H1 (cell line): ENCODE measurements around the gene B9D1. TPM values are rescaled to one million over a fixed set of nuclear protein-coding genes. Genes with fewer than 3 reads are reported as not detected.

Experiments
- CTCF ChIA-PET: fragments of 300-600 bp; sonication (Branson Sonifier 250); formaldehyde crosslinking; loops from one replicate; lab custom pipeline; 2021; ENCODE audit not compliant: partially characterized antibody; lab: Charles Lee
- POLR2A ChIA-PET: fragments of 300-600 bp; sonication (Branson Sonifier 250); formaldehyde crosslinking; loops from one replicate; lab custom pipeline; 2021; ENCODE audit warnings: inconsistent platforms; ENCODE audit not compliant: partially characterized antibody; lab: Charles Lee
- DNase-seq, 2 experiments: peaks; one replicate each; pipeline versions ENCODE4 v3.0.0 to v3.0.0-alpha.2; 2010 to 2022; ENCODE audit warnings: low spot score in 2 of 2, low read depth in 1 of 2, mixed read lengths in 1 of 2
- FAIRE-seq: peaks from 2 replicates; lab custom pipeline; 2011; peaks lifted over from hg19 to GRCh38; lab: Jason Lieb, UNC
- H2AFZ ChIP-seq: 2 replicates; pipeline ENCODE4 v1.8.1; 2012; ENCODE audit warnings: low read length, inconsistent platforms
- H2AK5ac ChIP-seq: 2 replicates; pipeline ENCODE4 v1.6.1; 2013; ENCODE audit warnings: low read depth, low read length
- H2BK120ac ChIP-seq: replicated peaks from 2 replicates; pipeline ENCODE3; 2013; ENCODE audit warnings: low read depth, low read length, inconsistent platforms
- H2BK12ac ChIP-seq: 2 replicates; pipeline ENCODE4 v1.6.1; 2013; ENCODE audit warnings: low read depth, low read length
- H2BK15ac ChIP-seq: 2 replicates; pipeline ENCODE4 v1.6.1; 2013; ENCODE audit warnings: low read length
- H2BK20ac ChIP-seq: 2 replicates; pipeline ENCODE4 v1.6.1; 2013; ENCODE audit warnings: low read length
- H2BK5ac ChIP-seq: 2 replicates; pipeline ENCODE4 v1.6.1; 2013; ENCODE audit warnings: low read depth, low read length
- H3K14ac ChIP-seq: 2 replicates; pipeline ENCODE4 v1.6.1; 2013; ENCODE audit warnings: inconsistent platforms; ENCODE audit not compliant: insufficient read length
- H3K18ac ChIP-seq: 2 replicates; pipeline ENCODE4 v1.6.1; 2013; ENCODE audit warnings: low read length; ENCODE audit errors: extremely low read depth
- H3K23ac ChIP-seq: 2 replicates; pipeline ENCODE4 v1.6.1; 2013; ENCODE audit warnings: inconsistent platforms; ENCODE audit not compliant: insufficient read length
- H3K23me2 ChIP-seq: 2 replicates; pipeline ENCODE4 v1.6.1; 2013; ENCODE audit warnings: low read depth, low read length
- H3K27ac ChIP-seq: 2 replicates; pipeline ENCODE4 v1.6.1; 2011; ENCODE audit warnings: low read depth, low read length, inconsistent platforms
- H3K27me3 ChIP-seq, 4 experiments: replicated peaks in 1 of 4; 1 replicate in 1 of 4; 2 replicates in 3 of 4; pipeline versions ENCODE4 v1.6.1 to v1.8.1; 2011 to 2013; ENCODE audit warnings: low read length in 3 of 4, mild to moderate bottlenecking in 3 of 4, inconsistent platforms in 2 of 4, mixed read lengths in 2 of 4, moderate library complexity in 1 of 4; ENCODE audit not compliant: control insufficient read depth in 3 of 4, insufficient read depth in 3 of 4; ENCODE audit errors: extremely low read depth in 1 of 4
- H3K36me3 ChIP-seq, 4 experiments: 2 replicates each; pipeline versions ENCODE4 v1.6.1 to v1.8.1; 2011 to 2013; ENCODE audit warnings: mild to moderate bottlenecking in 4 of 4, low read length in 3 of 4, moderate library complexity in 2 of 4, control low read depth in 1 of 4, inconsistent platforms in 1 of 4; ENCODE audit not compliant: insufficient read depth in 4 of 4, control insufficient read depth in 2 of 4
- H3K4ac ChIP-seq: replicated peaks from 2 replicates; pipeline ENCODE3; 2013; ENCODE audit warnings: low read length, low read depth, mixed read lengths, inconsistent platforms; ENCODE audit not compliant: insufficient read length
- H3K4me1 ChIP-seq, 4 experiments: replicated peaks in 1 of 4; 1 replicate in 1 of 4; 2 replicates in 3 of 4; pipeline versions ENCODE4 v1.6.1 to v1.8.1; 2011 to 2013; ENCODE audit warnings: low read length in 3 of 4, inconsistent platforms in 2 of 4, mixed read lengths in 1 of 4; ENCODE audit not compliant: insufficient read depth in 4 of 4, control insufficient read depth in 3 of 4
- H3K4me2 ChIP-seq, 2 experiments: 2 replicates each; pipeline versions ENCODE4 v1.6.1 to v1.8.1; 2011 to 2013; ENCODE audit warnings: low read depth in 2 of 2, low read length in 2 of 2, control low read depth in 1 of 2, inconsistent platforms in 1 of 2, mild to moderate bottlenecking in 1 of 2; ENCODE audit not compliant: insufficient read depth in 1 of 2
- H3K4me3 ChIP-seq, 4 experiments: fragments of 200-600, 300-600 bp in 1 of 4; sonication (generic), shearing (Covaris generic), sonication (Bioruptor Twin) in 1 of 4; 2 replicates each; pipeline versions ENCODE4 v1.5.1 to v1.8.1; 2011 to 2016; ENCODE audit warnings: low read length in 4 of 4, low read depth in 3 of 4, control low read depth in 2 of 4, inconsistent platforms in 2 of 4, mild to moderate bottlenecking in 2 of 4, mixed read lengths in 1 of 4, moderate library complexity in 1 of 4; ENCODE audit not compliant: insufficient read depth in 2 of 4; ENCODE audit errors: extremely low read depth in 1 of 4
- H3K56ac ChIP-seq: replicated peaks from 2 replicates; pipeline ENCODE3; 2013; ENCODE audit warnings: low read depth, mild to moderate bottlenecking, mixed read lengths, low read length, inconsistent platforms; ENCODE audit not compliant: insufficient read length
- H3K79me1 ChIP-seq: 2 replicates; pipeline ENCODE4 v1.6.1; 2013; ENCODE audit warnings: low read depth, low read length, control low read depth
- H3K79me2 ChIP-seq, 2 experiments: 2 replicates each; pipeline versions ENCODE4 v1.6.1 to v1.8.1; 2012 to 2013; ENCODE audit warnings: low read length in 2 of 2, mild to moderate bottlenecking in 2 of 2, inconsistent platforms in 1 of 2; ENCODE audit not compliant: insufficient read depth in 2 of 2, control insufficient read depth in 1 of 2
- H3K9ac ChIP-seq, 4 experiments: replicated peaks in 1 of 4; 1 replicate in 1 of 4; 2 replicates in 3 of 4; pipeline versions ENCODE4 v1.6.1 to v1.8.1; 2011 to 2013; ENCODE audit warnings: low read depth in 3 of 4, low read length in 3 of 4, control low read depth in 2 of 4, mild to moderate bottlenecking in 2 of 4, moderate library complexity in 2 of 4, inconsistent platforms in 1 of 4; ENCODE audit errors: extremely low read depth in 1 of 4
- H3K9me3 ChIP-seq, 2 experiments: 2 replicates each; pipeline versions ENCODE4 v1.6.1 to v1.8.1; 2012 to 2013; ENCODE audit warnings: mild to moderate bottlenecking in 2 of 2, moderate library complexity in 2 of 2, control low read depth in 1 of 2, inconsistent platforms in 1 of 2, low read depth in 1 of 2, low read length in 1 of 2, mixed read lengths in 1 of 2; ENCODE audit not compliant: insufficient read depth in 2 of 2
- H4K20me1 ChIP-seq, 2 experiments: replicated peaks in 1 of 2; 2 replicates each; pipeline versions ENCODE3 to v1.8.1; 2011 to 2013; ENCODE audit warnings: inconsistent platforms in 2 of 2, low read length in 2 of 2, mild to moderate bottlenecking in 1 of 2; ENCODE audit not compliant: insufficient read depth in 2 of 2, control insufficient read depth in 1 of 2
- H4K5ac ChIP-seq: 2 replicates; pipeline ENCODE4 v1.6.1; 2013; ENCODE audit warnings: low read length, low read depth, mixed read lengths, inconsistent platforms; ENCODE audit not compliant: insufficient read length
- H4K8ac ChIP-seq: 2 replicates; pipeline ENCODE4 v1.8.0; 2013; ENCODE audit warnings: mild to moderate bottlenecking, moderate library complexity, low read length, inconsistent platforms; ENCODE audit not compliant: insufficient read depth; ENCODE audit errors: extremely low read depth
- H4K91ac ChIP-seq: replicated peaks from 2 replicates; pipeline ENCODE3; 2013; ENCODE audit warnings: low read length, mixed read lengths, inconsistent platforms; ENCODE audit not compliant: insufficient read length
- ASH2L ChIP-seq: fragments of 200-600, 300-600 bp; sonication (generic); IDR thresholded peaks from one replicate; pipeline ENCODE4 v1.7.1; 2017; ENCODE audit warnings: low read length
- CBX5 ChIP-seq: fragments of 300-800, 300-1000 bp; sonication (generic); IDR thresholded peaks from 2 replicates; pipeline ENCODE4 v1.7.1; 2016; ENCODE audit warnings: antibody characterized with exemption, low read length, low read depth
- CEBPB ChIP-seq: IDR thresholded peaks from 2 replicates; pipeline ENCODE4 v1.6.1; 2012; ENCODE audit warnings: low read depth, low read length
- CREB1 ChIP-seq: IDR thresholded peaks from 2 replicates; pipeline ENCODE4 v1.6.1; 2012; ENCODE audit warnings: inconsistent platforms
- GTF2F1 ChIP-seq: IDR thresholded peaks from 2 replicates; pipeline ENCODE4 v1.6.1; 2012; ENCODE audit warnings: low read depth, low read length, improper control_type of control experiment, borderline replicate concordance
- RBBP5 ChIP-seq: IDR thresholded peaks from 2 replicates; pipeline ENCODE4 v1.7.1; 2012; ENCODE audit warnings: low read depth, mild to moderate bottlenecking, inconsistent platforms, low read length, moderate library complexity, borderline replicate concordance
- RFX5 ChIP-seq: IDR thresholded peaks from 2 replicates; pipeline ENCODE4 v1.6.1; 2011; ENCODE audit warnings: low read depth, low read length, improper control_type of control experiment, borderline replicate concordance
- SRF ChIP-seq: IDR thresholded peaks from 2 replicates; pipeline ENCODE4 v1.6.1; 2011; ENCODE audit warnings: mild to moderate bottlenecking, low read depth, low read length, moderate library complexity
- TEAD4 ChIP-seq: IDR thresholded peaks from 2 replicates; pipeline ENCODE4 v1.6.1; 2012; ENCODE audit warnings: low read depth, low read length, inconsistent platforms, mixed read lengths
- WGBS, 2 experiments: shearing (Covaris generic) in 1 of 2; methylation state at CpG; one replicate each; pipeline versions ENCODE4 v1.1.6 to v1.1.7; 2013 to 2015; ENCODE audit warnings: low lambda C conversion rate in 2 of 2, mixed read lengths in 2 of 2, inconsistent platforms in 1 of 2, low coverage in 1 of 2, missing lambda C conversion rate in 1 of 2; ENCODE audit not compliant: insufficient replicate concordance in 2 of 2, insufficient coverage in 1 of 2, insufficient read length in 1 of 2; ENCODE audit errors: extremely low coverage in 1 of 2, missing lambda C conversion rate in 1 of 2; 5-methylcytosine and 5-hydroxymethylcytosine counted together
- polyA plus RNA-seq, 7 experiments: library from polyadenylated mRNA; depleted of rRNA in 3 of 7; stranded (reverse) in 5 of 7; unstranded in 2 of 7; fragments of >200 nt in 5 of 7; fragments of 200-250 nt in 2 of 7; gene quantifications; 1 replicate in 5 of 7; 2 replicates in 1 of 7; 4 replicates in 1 of 7; pipeline versions ENCODE4 v1.2.1 to v1.2.3, GENCODE V29; 2011 to 2013; ENCODE audit warnings: missing spikeins in 2 of 7, mixed read lengths in 2 of 7
- total RNA-seq: library from RNA; stranded (reverse); fragmentation: NEBNext Ultra II Directional; extraction: Animal tissue kit (Norgen Biotek cat#: 25700); gene quantifications from 2 replicates; pipeline ENCODE4 v1.2.1, GENCODE V29; 2021
- TF ChIP-seq, protein P1 (sequence below): IDR thresholded peaks from 2 replicates; pipeline ENCODE4 v1.6.1; 2012; ENCODE audit warnings: inconsistent platforms

B9D1 gene
- total and polyA plus RNA-seq, 2 of the 8 experiments (the other 6 are each of a cell fraction or from before 2014, with no cell fraction given), result 24.6 to 65.7 TPM

GRCh38 chr17:19381741-19382444, 19.4 kb upstream of the B9D1 start:
- Histone ChIP-seq H4K91ac (no peak overlapping the region), H2AFZ (no peak overlapping the region), H4K5ac (no peak overlapping the region), H4K20me1 (peaks cover 3 to 29% of the 10 kb centered on the region in 2 experiments), H2BK120ac (no peak overlapping the region), H3K9ac (no peak overlapping the region), H2BK20ac (no peak overlapping the region), H3K23me2 (peaks cover 10% of the 10 kb centered on the region; the same call in 1 of the 2 replicates), H3K14ac (no peak overlapping the region), H3K9me3 (no peaks in the 10 kb centered on the region), H3K79me1 (peaks cover 13% of the 10 kb centered on the region), H2BK12ac (no peak overlapping the region), H3K23ac (no peak overlapping the region), H3K56ac (no peak overlapping the region), H3K27me3 (no peaks in the 10 kb centered on the region), H3K79me2 (peaks cover 0 to 27% of the 10 kb centered on the region in 2 experiments; a peak in 2 of 4 replicates), H2AK5ac (no peak overlapping the region), H3K18ac (no peak overlapping the region), H3K4ac (no peak overlapping the region), H3K4me2 (no peak overlapping the region), H3K27ac (no peak overlapping the region), H3K4me1 (peaks cover 3 to 15% (median 8%) of the 10 kb centered on the region in 4 experiments), H2BK15ac (no peak overlapping the region), H4K8ac (no peak overlapping the region), H2BK5ac (no peak overlapping the region), H3K36me3 (peaks cover 33 to 61% (median 40%) of the 10 kb centered on the region in 4 experiments), H3K4me3 (no peak overlapping the region)
- 91% methylated on average over 23 of the region's 31 CpGs; no CpG with 5 or more reads in 1 of the 2 experiments for WGBS, 2 experiments
- FAIRE-seq (no peak), DNase-seq (no peak)
- ChIA-PET CTCF (no interaction called here), POLR2A (no interaction called here)
- no peak for TF ChIP-seq CREB1
- TF ChIP-seq SRF, result no peak
- TF ChIP-seq CBX5, result no peak
- TF ChIP-seq GTF2F1, result no peak
- TF ChIP-seq RFX5, result no peak
- no peak for TF ChIP-seq TEAD4
- no peak for TF ChIP-seq RBBP5
- no peak for TF ChIP-seq ASH2L
- TF ChIP-seq, protein P1, sequence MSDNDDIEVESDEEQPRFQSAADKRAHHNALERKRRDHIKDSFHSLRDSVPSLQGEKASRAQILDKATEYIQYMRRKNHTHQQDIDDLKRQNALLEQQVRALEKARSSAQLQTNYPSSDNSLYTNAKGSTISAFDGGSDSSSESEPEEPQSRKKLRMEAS, result no peak
- TF ChIP-seq CEBPB, result no peak
